Fibroblast of villous mesenchyme (primary cell): ENCODE results near the gene RAE1. TPM values are rescaled to one million over a fixed set of nuclear protein-coding genes. Genes with fewer than 3 reads are reported as not detected.

Source experiments
- DNase-seq: peaks from one replicate; pipeline ENCODE4 v3.0.0-alpha.2; 2010; ENCODE audit warnings: low read depth
- H3K4me3 ChIP-seq: 2 replicates; pipeline ENCODE4 v1.5.1; 2011; ENCODE audit warnings: low read depth, mild to moderate bottlenecking, low read length
- CTCF ChIP-seq: IDR thresholded peaks from 2 replicates; pipeline ENCODE4 v1.5.1; 2012; ENCODE audit warnings: low read depth, mild to moderate bottlenecking, low read length; ENCODE audit not compliant: insufficient read depth
- total RNA-seq: library from RNA; depleted of rRNA; stranded (reverse); fragments of >200 nt; gene quantifications from 2 replicates; pipeline ENCODE4 v1.2.3, GENCODE V29; 2012

The RAE1 gene
- total RNA-seq, 1 donor: 28.5 TPM

GRCh38 chr20:57370316-57370715, 19.3 kb downstream of the RAE1 start:
- no peak for TF ChIP-seq CTCF
- DNase-seq: no peak
- no peak overlapping the region for H3K4me3 ChIP-seq

- TF ChIP-seq CTCF: no peak
- no peak overlapping the region for H3K4me3 ChIP-seq
- DNase-seq: no peak
Measured at GRCh38 chr20:57371363-57371762, 20.3 kb downstream of the RAE1 start.

GRCh38 chr20:57372157-57372556, 21.1 kb downstream of the RAE1 start:
- DNase-seq: no peak
- no peak overlapping the region for H3K4me3 ChIP-seq
- no peak for TF ChIP-seq CTCF

- H3K4me3 ChIP-seq: no peak overlapping the region
- DNase-seq: no peak
- TF ChIP-seq CTCF: no peak
Measured at GRCh38 chr20:57372581-57373350, 21.7 kb downstream of the RAE1 start.

- no peak for DNase-seq
- TF ChIP-seq CTCF: no peak
Measured at GRCh38 chr20:57374343-57374930, 23.4 kb downstream of the RAE1 start.

GRCh38 chr20:57374931-57375651, 24.0 kb downstream of the RAE1 start:
- TF ChIP-seq CTCF: no peak
- DNase-seq: no peak
- H3K4me3 ChIP-seq: no peak overlapping the region

More at GRCh38 chr20:57374343-57374930, 23.4 kb downstream of the RAE1 start:
- no peak overlapping the region for H3K4me3 ChIP-seq
